Measurements from ENCODE around the gene OR5AU1. TPM values are rescaled to one million over a fixed set of nuclear protein-coding genes. Genes with fewer than 3 reads are reported as not detected.
A peak's percentile ranks its signal among the peaks of the same experiment; 100 is the strongest.

OR5AU1 gene
- total and polyA plus RNA-seq, 12 donors = not detected

GRCh38 chr14:21192875-21193535, 37.1 kb upstream of the OR5AU1 start:
- ATAC-seq (peak in 3 of 8 donors; percentile 10 to 21 (median 13)), DNase-seq (no peak)
- H3K27ac ChIP-seq = no peak overlapping the region
- TF ChIP-seq CTCF (IDR thresholded peaks at IDR 0.05) = no peak
- H3K4me1 ChIP-seq = peaks cover 0 to 14% (median 3%) of the 10 kb centered on the region in 9 donors
- H3K9me3 ChIP-seq = peaks cover 0 to 12% (median 0%) of the 10 kb centered on the region in 11 donors
- H3K4me3 ChIP-seq = no peak overlapping the region
- no peaks in the 10 kb centered on the region for H3K27me3 ChIP-seq
- 84 to 88% methylated on average over 7 of the region's 7 CpGs for WGBS, 2 donors
- no peaks in the 10 kb centered on the region for H3K36me3 ChIP-seq
- intact Hi-C loops (cut with DNase I) = no loop called here

- Histone ChIP-seq H3K27me3 (no peaks in the 10 kb centered on the region), H3K9me3 (peaks cover 0 to 9% (median 0%) of the 10 kb centered on the region in 11 donors)
Observed at GRCh38 chr14:21192447-21192822, 36.6 kb upstream of the OR5AU1 start.

GRCh38 chr14:21191809-21192446, 36.1 kb upstream of the OR5AU1 start:
- WGBS, 2 donors = 11 to 16% methylated on average over 19 of the region's 19 CpGs
- Histone ChIP-seq H3K36me3 (no peaks in the 10 kb centered on the region), H3K4me1 (peaks cover 0 to 14% (median 3%) of the 10 kb centered on the region in 9 donors), H3K4me3 (peak overlapping the region in 9 of 10 donors; percentile 19 to 53 (median 46)), H3K9me3 (peaks cover 0 to 3% (median 0%) of the 10 kb centered on the region in 11 donors), H3K27me3 (no peaks in the 10 kb centered on the region), H3K27ac (no peak overlapping the region)
- no peak for TF ChIP-seq CTCF (IDR thresholded peaks at IDR 0.05)
- DNase-seq (peak; percentile 58 to 77), ATAC-seq (peak; percentile 82 to 96 (median 90))
- intact Hi-C loops (cut with DNase I) = no loop called here

More at GRCh38 chr14:21192447-21192822, 36.6 kb upstream of the OR5AU1 start:
- no peak for TF ChIP-seq CTCF (IDR thresholded peaks at IDR 0.05)
- ATAC-seq (peak in 6 of 8 donors; percentile 7 to 58 (median 16)), DNase-seq (no peak)
- 26 to 31% methylated on average over 1 of the region's 1 CpG for WGBS, 2 donors
- peak overlapping the region in 8 of 10 donors; percentile 35 to 53 (median 46) for H3K4me3 ChIP-seq
- intact Hi-C loops (cut with DNase I) = no loop called here
- peaks cover 0 to 14% (median 3%) of the 10 kb centered on the region in 9 donors for H3K4me1 ChIP-seq
- no peak overlapping the region for H3K27ac ChIP-seq
- H3K36me3 ChIP-seq = no peaks in the 10 kb centered on the region

GRCh38 chr14:21191261-21191808, 35.5 kb upstream of the OR5AU1 start:
- Histone ChIP-seq H3K9me3 (no peaks in the 10 kb centered on the region), H3K36me3 (no peaks in the 10 kb centered on the region), H3K27ac (no peak overlapping the region), H3K4me3 (peak overlapping the region in 7 of 10 donors; percentile 37 to 53 (median 47)), H3K27me3 (no peaks in the 10 kb centered on the region), H3K4me1 (peaks cover 0 to 14% (median 3%) of the 10 kb centered on the region in 9 donors)
- no peak for TF ChIP-seq CTCF (IDR thresholded peaks at IDR 0.05)
- DNase-seq = no peak
- no peak for ATAC-seq
- intact Hi-C loops (cut with DNase I) = no loop called here
- 85 to 89% methylated on average over 7 of the region's 7 CpGs for WGBS, 2 donors
